Activated naive CD8-positive, alpha-beta T cell (primary cell): ENCODE data around the gene ANO2.

Experiments
- H3K27ac Mint-ChIP-seq: one replicate; pipeline ENCODE4 v1.8.0; 2021; ENCODE audit warnings: mixed read lengths
- H3K27me3 Mint-ChIP-seq: one replicate; pipeline ENCODE4 v1.8.0; 2021; ENCODE audit warnings: mixed read lengths
- H3K36me3 Mint-ChIP-seq: one replicate; pipeline ENCODE4 v1.8.0; 2021; ENCODE audit warnings: mixed read lengths
- H3K4me1 Mint-ChIP-seq: one replicate; pipeline ENCODE4 v1.8.0; 2021; ENCODE audit warnings: low read depth, mixed read lengths
- H3K4me3 Mint-ChIP-seq: one replicate; pipeline ENCODE4 v1.8.0; 2021; ENCODE audit warnings: mild to moderate bottlenecking, mixed read lengths
- H3K9me3 Mint-ChIP-seq: one replicate; pipeline ENCODE4 v1.8.0; 2021; ENCODE audit warnings: low read depth, mixed read lengths

The ANO2 gene

GRCh38 chr12:5514545-5514944 is 430.5 kb downstream of the ANO2 start:
- H3K4me3 Mint-ChIP-seq, result no peak overlapping the region
- no peaks in the 10 kb centered on the region for H3K36me3 Mint-ChIP-seq
- no peaks in the 10 kb centered on the region for H3K4me1 Mint-ChIP-seq
- H3K27me3 Mint-ChIP-seq, result no peaks in the 10 kb centered on the region
- no peak overlapping the region for H3K27ac Mint-ChIP-seq
- H3K9me3 Mint-ChIP-seq, result no peaks in the 10 kb centered on the region

GRCh38 chr12:5514016-5514415 is 431.0 kb downstream of the ANO2 start:
- H3K27ac Mint-ChIP-seq, result no peak overlapping the region
- no peak overlapping the region for H3K4me3 Mint-ChIP-seq
- H3K4me1 Mint-ChIP-seq, result no peaks in the 10 kb centered on the region
- H3K9me3 Mint-ChIP-seq, result no peaks in the 10 kb centered on the region
- H3K27me3 Mint-ChIP-seq, result no peaks in the 10 kb centered on the region
- H3K36me3 Mint-ChIP-seq, result no peaks in the 10 kb centered on the region

GRCh38 chr12:5513406-5513805 is 431.7 kb downstream of the ANO2 start:
- Mint-ChIP-seq H3K4me3 (no peak overlapping the region), H3K36me3 (no peaks in the 10 kb centered on the region), H3K27ac (no peak overlapping the region), H3K9me3 (no peaks in the 10 kb centered on the region), H3K4me1 (no peaks in the 10 kb centered on the region), H3K27me3 (no peaks in the 10 kb centered on the region)
